Retinal pigment epithelial cell (primary cell): ENCODE results near the gene TAF1A.

Experiments used
- DNase-seq: peaks from one replicate; pipeline ENCODE4 v3.0.0-alpha.2; 2010; ENCODE audit warnings: low read depth
- H3K4me3 ChIP-seq: 2 replicates; pipeline ENCODE4 v1.5.1; 2011; ENCODE audit warnings: mild to moderate bottlenecking, low read length, control low read depth, moderate library complexity
- CTCF ChIP-seq: conservative IDR thresholded peaks from 2 replicates; pipeline ENCODE4 v1.5.1; 2011; ENCODE audit warnings: low read depth, low read length, control low read depth, inconsistent platforms

Gene TAF1A

GRCh38 chr1:222579316-222579715 is 10.4 kb downstream of the TAF1A start:
- DNase-seq: no peak
- H3K4me3 ChIP-seq: no peak overlapping the region
- TF ChIP-seq CTCF: no peak

GRCh38 chr1:222570837-222571236 is 18.9 kb downstream of the TAF1A start:
- TF ChIP-seq CTCF: no peak
- no peak for DNase-seq
- H3K4me3 ChIP-seq: no peak overlapping the region

GRCh38 chr1:222561656-222562055 is 28.1 kb downstream of the TAF1A start:
- TF ChIP-seq CTCF: no peak
- no peak overlapping the region for H3K4me3 ChIP-seq
- no peak for DNase-seq

- no peak for TF ChIP-seq CTCF
- no peak overlapping the region for H3K4me3 ChIP-seq
- DNase-seq: no peak
Measured at GRCh38 chr1:222557574-222557973, 32.2 kb downstream of the TAF1A start.

GRCh38 chr1:222557148-222557547 is 32.6 kb downstream of the TAF1A start:
- H3K4me3 ChIP-seq: no peak overlapping the region
- DNase-seq: no peak
- TF ChIP-seq CTCF: no peak

- TF ChIP-seq CTCF: no peak
Measured at GRCh38 chr1:222555992-222556615, 33.6 kb downstream of the TAF1A start.

GRCh38 chr1:222554177-222554576 is 35.6 kb downstream of the TAF1A start:
- no peak for DNase-seq
- TF ChIP-seq CTCF: no peak
- no peak overlapping the region for H3K4me3 ChIP-seq

More at GRCh38 chr1:222555992-222556615, 33.6 kb downstream of the TAF1A start:
- H3K4me3 ChIP-seq: no peak overlapping the region
- DNase-seq: peak; percentile 93
